ENCODE results near the gene SHISA8.

DNA sequence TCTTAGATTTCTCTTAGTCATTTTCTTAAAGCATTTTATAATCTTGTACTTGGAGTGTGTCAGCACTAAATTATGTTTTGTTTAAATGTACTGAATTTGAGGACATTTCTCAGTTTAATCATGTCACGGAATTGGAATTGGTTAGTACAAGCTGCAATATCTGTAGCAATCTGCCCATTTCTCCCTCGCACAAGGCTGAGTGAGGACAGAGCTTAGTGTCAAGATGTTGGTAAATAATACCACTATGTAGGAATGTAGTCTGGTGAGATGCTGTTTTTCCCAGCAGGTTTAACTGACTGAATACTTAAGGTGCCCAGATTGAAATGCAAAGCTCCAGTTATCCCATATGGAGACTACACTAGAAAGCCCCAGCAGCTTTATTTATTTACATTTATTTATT is 51.4 kb downstream of the SHISA8 start:
- TF ChIP-seq ZKSCAN1 (IDR thresholded peaks at IDR 0.05; ENCODE audit: low read length) (no peak), ZNF644 (CRISPR knock-in tag; IDR thresholded peaks at IDR 0.05; ENCODE audit: low read depth) (no peak), AHR (CRISPR knock-in tag; IDR thresholded peaks at IDR 0.05) (no peak)

Data from HepG2 (cell line).